K562 (cell line): ENCODE results near the gene WDR18. TPM values are rescaled to one million over a fixed set of nuclear protein-coding genes. Genes with fewer than 3 reads are reported as not detected.

Source experiments
- BDP1 ChIP-seq: IDR thresholded peaks from 3 replicates; pipeline ENCODE4 v1.6.1; 2011; ENCODE audit not compliant: insufficient read length, insufficient read depth
- CTCF ChIP-seq, 3 experiments: IDR thresholded peaks in 2 of 3; conservative IDR thresholded peaks in 1 of 3; 2 replicates each; pipeline ENCODE4 v1.5.1; 2011 to 2012; ENCODE audit warnings: low read length in 3 of 3, mild to moderate bottlenecking in 3 of 3, control low read depth in 2 of 3, improper control_type of control experiment in 1 of 3, inconsistent platforms in 1 of 3, low read depth in 1 of 3, mixed read lengths in 1 of 3, moderate library complexity in 1 of 3; ENCODE audit not compliant: insufficient read depth in 2 of 3
- ELK1 ChIP-seq: sonication (generic); formaldehyde crosslinking; IDR thresholded peaks from 2 replicates; pipeline ENCODE4 v1.8.1; 2022; ENCODE audit warnings: missing genetic modification reagents
- GABPA ChIP-seq: fragments of 200-800 bp; sonication (Bioruptor generic); conservative IDR thresholded peaks from 2 replicates; pipeline ENCODE4 v1.6.1; 2016; ENCODE audit warnings: low read depth, missing genetic modification characterization, missing compliant biosample characterization
- KLF16 ChIP-seq: IDR thresholded peaks from 2 replicates; pipeline ENCODE4 v1.6.1; 2016; ENCODE audit warnings: antibody characterized with exemption
- NR0B1 ChIP-seq: fragments of 450-650 bp; IDR thresholded peaks from one replicate; pipeline ENCODE4 v1.6.1; 2018; ENCODE audit warnings: mild to moderate bottlenecking, moderate library complexity; ENCODE audit not compliant: partially characterized antibody
- PBX2 ChIP-seq, 2 experiments: IDR thresholded peaks in 1 of 2; conservative IDR thresholded peaks in 1 of 2; 2 replicates each; pipeline ENCODE4 v1.6.1; 2016; ENCODE audit warnings: low read depth in 2 of 2, mild to moderate bottlenecking in 1 of 2, missing compliant biosample characterization in 1 of 2, missing genetic modification characterization in 1 of 2, moderate library complexity in 1 of 2
- ZNF217 ChIP-seq: sonication (generic); formaldehyde crosslinking; IDR thresholded peaks from 2 replicates; pipeline ENCODE4 v1.8.0; 2022; ENCODE audit warnings: mild to moderate bottlenecking, missing genetic modification reagents
- ZNF239 ChIP-seq: fragments of 250-450 bp; sonication (Bioruptor Pico); IDR thresholded peaks from 2 replicates; pipeline ENCODE4 v1.4.0; 2020; ENCODE audit warnings: mild to moderate bottlenecking
- polyA plus RNA-seq, 8 experiments: library from polyadenylated mRNA; depleted of rRNA in 4 of 8; stranded (reverse) in 5 of 8; unstranded in 3 of 8; fragments of >200 nt; fragmentation: Nextera tagmentation in 2 of 8; fragmentation: Illumina TruSeq in 1 of 8; extraction: Ambion mirVana in 2 of 8; extraction: Trizol in 1 of 8; gene quantifications; 2 replicates each; pipeline versions ENCODE4 v1.2.1 to v1.2.3, GENCODE V29; 2011 to 2014; ENCODE audit warnings: inconsistent platforms in 1 of 8, missing spikeins in 1 of 8
- total RNA-seq, 7 experiments: library from RNA; depleted of rRNA in 6 of 7; stranded (reverse); fragments of >200 nt in 6 of 7; fragmentation: Illumina TruSeq in 2 of 7; extraction: Trizol in 2 of 7; gene quantifications; 2 replicates each; pipeline versions ENCODE4 v1.2.1 to v1.2.3, GENCODE V29; 2011 to 2021; ENCODE audit warnings: low replicate concordance in 1 of 7
- TF ChIP-seq, protein P1 (sequence below): fragments of 250-450 bp; sonication (Bioruptor Pico); IDR thresholded peaks from 2 replicates; pipeline ENCODE4 v1.5.0; 2020; ENCODE audit warnings: mild to moderate bottlenecking, borderline replicate concordance
- TF ChIP-seq, protein P2 (sequence below), 3 experiments: fragments of 200-800 bp in 1 of 3; sonication (Bioruptor generic) in 1 of 3; sonication (generic) in 1 of 3; formaldehyde crosslinking in 1 of 3; IDR thresholded peaks; 2 replicates each; pipeline versions ENCODE4 v1.6.1 to v1.8.0; 2016 to 2022; ENCODE audit warnings: mild to moderate bottlenecking in 2 of 3, missing compliant biosample characterization in 2 of 3, missing genetic modification characterization in 2 of 3, missing genetic modification reagents in 1 of 3
- TF ChIP-seq, protein P3 (sequence below): fragments of 450-650 bp; IDR thresholded peaks from 2 replicates; pipeline ENCODE4 v1.7.0; 2016; ENCODE audit warnings: borderline replicate concordance

Gene WDR18
- total and polyA plus RNA-seq, 9 of the 15 experiments (the other 6 are each of a cell fraction or from before 2014, with no cell fraction given): 0.65 to 181 (median 30.1) TPM

DNA sequence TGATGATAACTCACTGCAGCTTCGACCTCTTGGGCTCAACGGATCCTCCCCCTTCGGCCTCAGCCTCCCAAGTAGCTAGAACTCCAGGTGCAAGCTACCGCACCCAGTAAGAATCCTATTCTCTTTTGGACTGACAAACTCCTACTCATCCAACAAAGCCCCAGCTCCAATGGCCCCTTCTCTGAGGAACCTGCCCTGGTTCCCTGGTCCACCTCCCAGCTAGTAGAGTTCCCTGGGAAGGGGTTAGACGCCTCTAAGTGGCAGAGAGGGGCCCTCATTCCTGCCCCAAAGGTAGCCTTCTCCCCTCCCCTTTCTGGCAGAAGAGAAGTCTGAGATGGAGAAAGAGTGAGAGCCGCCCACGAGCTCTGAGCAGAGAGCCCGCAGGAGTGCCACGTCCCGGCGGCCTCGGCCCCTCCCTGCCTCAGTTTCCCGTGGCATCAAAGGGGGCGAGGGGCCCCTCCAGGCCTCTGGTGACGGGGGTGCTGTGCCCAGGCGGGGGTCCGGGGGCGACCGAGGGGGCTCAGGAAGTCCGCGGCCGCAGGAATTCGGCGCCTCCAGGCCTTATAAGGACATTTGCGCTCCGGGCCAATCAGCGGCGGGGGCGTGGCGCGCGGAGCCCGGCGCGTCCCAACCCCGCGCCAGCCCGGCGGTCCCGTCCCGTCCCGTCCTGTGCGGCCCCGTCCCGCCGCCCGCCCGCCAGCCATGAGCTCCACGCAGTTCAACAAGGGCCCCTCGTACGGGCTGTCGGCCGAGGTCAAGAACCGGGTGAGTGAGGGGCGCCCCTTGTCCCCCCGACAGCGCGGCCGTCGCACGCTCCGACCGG is 42.0 kb downstream of the WDR18 start, which contains the start of gene CNN2 (continued):
- TF ChIP-seq, protein P1, sequence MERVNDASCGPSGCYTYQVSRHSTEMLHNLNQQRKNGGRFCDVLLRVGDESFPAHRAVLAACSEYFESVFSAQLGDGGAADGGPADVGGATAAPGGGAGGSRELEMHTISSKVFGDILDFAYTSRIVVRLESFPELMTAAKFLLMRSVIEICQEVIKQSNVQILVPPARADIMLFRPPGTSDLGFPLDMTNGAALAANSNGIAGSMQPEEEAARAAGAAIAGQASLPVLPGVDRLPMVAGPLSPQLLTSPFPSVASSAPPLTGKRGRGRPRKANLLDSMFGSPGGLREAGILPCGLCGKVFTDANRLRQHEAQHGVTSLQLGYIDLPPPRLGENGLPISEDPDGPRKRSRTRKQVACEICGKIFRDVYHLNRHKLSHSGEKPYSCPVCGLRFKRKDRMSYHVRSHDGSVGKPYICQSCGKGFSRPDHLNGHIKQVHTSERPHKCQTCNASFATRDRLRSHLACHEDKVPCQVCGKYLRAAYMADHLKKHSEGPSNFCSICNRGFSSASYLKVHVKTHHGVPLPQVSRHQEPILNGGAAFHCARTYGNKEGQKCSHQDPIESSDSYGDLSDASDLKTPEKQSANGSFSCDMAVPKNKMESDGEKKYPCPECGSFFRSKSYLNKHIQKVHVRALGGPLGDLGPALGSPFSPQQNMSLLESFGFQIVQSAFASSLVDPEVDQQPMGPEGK (CRISPR knock-in tag): no peak
- TF ChIP-seq, protein P2, sequence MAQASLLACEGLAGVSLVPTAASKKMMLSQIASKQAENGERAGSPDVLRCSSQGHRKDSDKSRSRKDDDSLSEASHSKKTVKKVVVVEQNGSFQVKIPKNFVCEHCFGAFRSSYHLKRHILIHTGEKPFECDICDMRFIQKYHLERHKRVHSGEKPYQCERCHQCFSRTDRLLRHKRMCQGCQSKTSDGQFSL (CRISPR knock-in tag; IDR thresholded peaks at IDR 0.05): no peak
- TF ChIP-seq, protein P2 (tag; IDR thresholded peaks at IDR 0.05): no peak
- TF ChIP-seq, protein P3, sequence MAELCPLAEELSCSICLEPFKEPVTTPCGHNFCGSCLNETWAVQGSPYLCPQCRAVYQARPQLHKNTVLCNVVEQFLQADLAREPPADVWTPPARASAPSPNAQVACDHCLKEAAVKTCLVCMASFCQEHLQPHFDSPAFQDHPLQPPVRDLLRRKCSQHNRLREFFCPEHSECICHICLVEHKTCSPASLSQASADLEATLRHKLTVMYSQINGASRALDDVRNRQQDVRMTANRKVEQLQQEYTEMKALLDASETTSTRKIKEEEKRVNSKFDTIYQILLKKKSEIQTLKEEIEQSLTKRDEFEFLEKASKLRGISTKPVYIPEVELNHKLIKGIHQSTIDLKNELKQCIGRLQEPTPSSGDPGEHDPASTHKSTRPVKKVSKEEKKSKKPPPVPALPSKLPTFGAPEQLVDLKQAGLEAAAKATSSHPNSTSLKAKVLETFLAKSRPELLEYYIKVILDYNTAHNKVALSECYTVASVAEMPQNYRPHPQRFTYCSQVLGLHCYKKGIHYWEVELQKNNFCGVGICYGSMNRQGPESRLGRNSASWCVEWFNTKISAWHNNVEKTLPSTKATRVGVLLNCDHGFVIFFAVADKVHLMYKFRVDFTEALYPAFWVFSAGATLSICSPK: no peak
- TF ChIP-seq ZNF239 (CRISPR knock-in tag): peak; percentile 93
- TF ChIP-seq KLF16: no peak
- TF ChIP-seq GABPA: 0 out of 2 replicates have a peak, but pooled peaks have one; percentile 38
- no peak for TF ChIP-seq CTCF (IDR thresholded peaks at IDR 0.05 in 2 of 3, conservative IDR thresholded peaks at IDR 0.05 in 1 of 3; ENCODE audit: insufficient read depth in 2 of 3, low read depth in 1 of 3, low read length in 3 of 3)
- TF ChIP-seq BDP1: no peak
- TF ChIP-seq ZNF217 (CRISPR knock-in tag): no peak
- no peak for TF ChIP-seq PBX2 (CRISPR knock-in tag; IDR thresholded peaks at IDR 0.05; ENCODE audit: low read depth)
- TF ChIP-seq PBX2 (tag; conservative IDR thresholded peaks at IDR 0.05; ENCODE audit: low read depth): no peak
- TF ChIP-seq ELK1 (CRISPR knock-in tag): no peak
- no peak for TF ChIP-seq NR0B1
